Measurements from ENCODE around the gene NPEPL1. TPM values are rescaled to one million over a fixed set of nuclear protein-coding genes. Genes with fewer than 3 reads are reported as not detected.

The NPEPL1 gene
- total and polyA plus RNA-seq, 2 donors (not counting 3 experiments of a cell fraction or from before 2014, with no cell fraction given), result 22.5 to 40.8 TPM

- dilution Hi-C loops (cut with MboI; ENCODE audit: extremely low pct_ligation_motif_present, low sequenced_read_pairs) (no loop called here), intact Hi-C loops (cut with micrococcal nuclease) (no loop called here)
- TF ChIP-seq FOS (IDR thresholded peaks at IDR 0.05; ENCODE audit: borderline replicate concordance, insufficient read depth, low read length) (no peak), JUN (IDR thresholded peaks at IDR 0.05; ENCODE audit: borderline replicate concordance, insufficient read depth, insufficient read length, low read depth) (no peak), GATA2 (IDR thresholded peaks at IDR 0.05; ENCODE audit: insufficient read depth, insufficient read length, low read depth, low read length) (no peak), POLR2AphosphoS5 (IDR thresholded peaks at IDR 0.05; ENCODE audit: insufficient read depth, low read depth, low read length) (no peak), MYC (IDR thresholded peaks at IDR 0.05; ENCODE audit: low read depth, low read length) (no peak), EZH2 (IDR thresholded peaks at IDR 0.05; ENCODE audit: borderline replicate concordance, low read depth, low read length, severe bottlenecking) (no peak), POLR2A (IDR thresholded peaks at IDR 0.05; ENCODE audit: low read depth, low read length) (no peak), CTCF (IDR thresholded peaks at IDR 0.05; ENCODE audit: extremely low read depth in 1 of 2, insufficient read depth in 1 of 2, low read depth in 1 of 2, low read length in 2 of 2) (no peak)
- TF ChIP-seq, protein P1, sequence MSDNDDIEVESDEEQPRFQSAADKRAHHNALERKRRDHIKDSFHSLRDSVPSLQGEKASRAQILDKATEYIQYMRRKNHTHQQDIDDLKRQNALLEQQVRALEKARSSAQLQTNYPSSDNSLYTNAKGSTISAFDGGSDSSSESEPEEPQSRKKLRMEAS (IDR thresholded peaks at IDR 0.05; ENCODE audit: insufficient read depth, insufficient read length), result no peak
- no peak for DNase-seq (ENCODE audit: low read depth, low spot score)
- no peak overlapping the region for H3K4me3 ChIP-seq (replicated peaks in 1 of 3; ENCODE audit: insufficient read depth in 1 of 3, low read depth in 1 of 3, low read length in 3 of 3)
- H3K4me1 ChIP-seq (ENCODE audit: control insufficient read depth, extremely low read depth, insufficient read depth, low read length), result no peaks in the 10 kb centered on the region
- H3K9ac ChIP-seq (replicated peaks; ENCODE audit: extremely low read depth, insufficient read depth, low read length), result no peak overlapping the region
- FAIRE-seq, result no peak
- POLR2A ChIA-PET, result no interaction called here
- no peaks in the 10 kb centered on the region for H3K36me3 ChIP-seq (ENCODE audit: control insufficient read depth in 2 of 2, extremely low read depth in 1 of 2, insufficient read depth in 2 of 2, low read length in 2 of 2)
- BruUV-seq (replicated peaks), result no TSS peak
- H3K9me1 ChIP-seq (replicated peaks; ENCODE audit: control insufficient read depth, extremely low read depth, insufficient read depth, low read length), result no peaks in the 10 kb centered on the region
- no peaks in the 10 kb centered on the region for H3K9me3 ChIP-seq (replicated peaks; ENCODE audit: control insufficient read depth, insufficient read depth, low read length)
- H3K4me2 ChIP-seq (ENCODE audit: insufficient read depth, low read length), result no peak overlapping the region
- H2AFZ ChIP-seq (ENCODE audit: low read depth, low read length), result no peak overlapping the region
- no peak overlapping the region for H3K27ac ChIP-seq (ENCODE audit: insufficient read depth, low read depth, low read length)
- H4K20me1 ChIP-seq (replicated peaks; ENCODE audit: control insufficient read depth, extremely low read depth, insufficient read depth, low read length), result no peaks in the 10 kb centered on the region
- H3K27me3 ChIP-seq (ENCODE audit: control insufficient read depth in 2 of 2, insufficient read depth in 2 of 2, low read length in 2 of 2), result no peaks in the 10 kb centered on the region
- CTCF ChIA-PET, result interaction anchor here (1.2 kb wide), 1 partner anchor 235 kb away, joined by 5 read pairs; no protein-coding TSS in a partner anchor
- no peaks in the 10 kb centered on the region for H3K79me2 ChIP-seq (ENCODE audit: control insufficient read depth, insufficient read depth, low read length)
These were observed 23.3 kb downstream of the NPEPL1 start for GRCh38 chr20:58715801-58716475.

Measured in endothelial cell of umbilical vein (primary cell).